Measurements from ENCODE around the gene EIF2S1. TPM values are rescaled to one million over a fixed set of nuclear protein-coding genes. Genes with fewer than 3 reads are reported as not detected.

The EIF2S1 gene
- total RNA-seq, 2 experiments from 2014 or later = 93.2 to 103 TPM

DNA sequence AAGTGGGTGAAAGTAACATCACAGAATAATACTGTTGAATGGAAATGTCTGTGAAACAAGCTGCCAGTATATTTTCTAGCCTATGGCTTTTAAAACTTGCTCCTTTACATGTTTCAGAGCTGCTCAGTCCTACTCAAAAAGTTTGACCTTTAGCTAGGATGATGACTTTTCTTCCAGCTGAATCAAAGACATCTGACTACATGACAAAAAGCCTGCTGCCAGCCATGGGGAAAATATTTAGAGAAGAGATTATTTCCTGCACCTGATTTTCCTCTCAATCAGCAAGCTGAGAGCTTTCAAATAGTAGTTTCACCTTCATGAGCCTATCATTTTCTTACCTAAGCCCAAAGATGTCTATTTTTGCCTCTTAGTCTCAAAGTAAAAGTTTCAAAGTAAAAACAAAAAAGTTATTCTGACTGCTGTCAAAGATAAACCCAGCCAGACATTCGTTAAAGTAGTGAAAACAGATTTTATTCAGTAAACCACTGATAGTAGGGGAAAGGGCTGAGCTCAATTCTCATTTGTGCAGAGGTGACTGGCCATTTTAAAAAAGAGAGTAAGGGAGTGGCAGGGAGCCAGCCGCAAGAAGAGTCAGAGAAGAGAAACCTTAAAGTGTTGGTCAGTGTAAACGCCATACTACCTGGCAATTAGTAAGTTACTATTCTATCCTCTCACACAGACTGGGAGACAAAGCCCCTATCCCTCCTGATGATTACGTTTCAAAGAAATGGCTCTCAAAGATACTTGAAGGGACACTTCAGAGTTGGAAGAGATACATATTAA lies 2.8 kb upstream of the EIF2S1 start:
- Mint-ChIP-seq H3K27me3 (no peaks in the 10 kb centered on the region), H3K27ac (no peak overlapping the region), H3K4me3 (peak overlapping the region; percentile 12), H3K36me3 (peaks cover 6% of the 10 kb centered on the region), H3K9me3 (no peaks in the 10 kb centered on the region), H3K4me1 (peaks cover 29% of the 10 kb centered on the region)
- POLR2A ChIA-PET = no interaction called here
- ATAC-seq (ENCODE audit: low read depth) (no peak), DNase-seq (no peak)

DNA sequence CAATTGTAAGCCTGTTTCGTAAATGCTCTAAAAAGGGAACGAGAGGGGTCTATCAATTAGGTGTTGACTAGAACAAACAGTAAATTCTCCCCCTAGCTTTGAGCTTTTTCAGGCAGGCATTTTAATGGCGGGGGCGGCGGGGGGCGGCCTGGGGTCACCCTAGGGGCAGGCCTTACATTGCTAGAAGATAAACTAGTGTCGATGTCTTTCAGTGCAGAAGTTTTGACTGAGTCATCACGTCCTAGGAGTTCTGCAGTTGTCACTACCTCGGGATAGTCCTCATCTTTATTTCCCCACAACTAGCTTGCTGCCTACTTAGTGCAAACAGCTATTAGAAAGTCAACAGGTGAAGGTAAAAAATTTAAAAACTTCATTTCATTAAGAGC lies 2.2 kb upstream of the EIF2S1 start:
- ATAC-seq (ENCODE audit: low read depth) = no peak
- Mint-ChIP-seq H3K27me3 (no peaks in the 10 kb centered on the region), H3K4me3 (peak overlapping the region; percentile 98), H3K36me3 (peaks cover 3% of the 10 kb centered on the region), H3K9me3 (no peaks in the 10 kb centered on the region), H3K27ac (no peak overlapping the region), H3K4me1 (peaks cover 33% of the 10 kb centered on the region)
- no peak for DNase-seq
- POLR2A ChIA-PET = no interaction called here

DNA sequence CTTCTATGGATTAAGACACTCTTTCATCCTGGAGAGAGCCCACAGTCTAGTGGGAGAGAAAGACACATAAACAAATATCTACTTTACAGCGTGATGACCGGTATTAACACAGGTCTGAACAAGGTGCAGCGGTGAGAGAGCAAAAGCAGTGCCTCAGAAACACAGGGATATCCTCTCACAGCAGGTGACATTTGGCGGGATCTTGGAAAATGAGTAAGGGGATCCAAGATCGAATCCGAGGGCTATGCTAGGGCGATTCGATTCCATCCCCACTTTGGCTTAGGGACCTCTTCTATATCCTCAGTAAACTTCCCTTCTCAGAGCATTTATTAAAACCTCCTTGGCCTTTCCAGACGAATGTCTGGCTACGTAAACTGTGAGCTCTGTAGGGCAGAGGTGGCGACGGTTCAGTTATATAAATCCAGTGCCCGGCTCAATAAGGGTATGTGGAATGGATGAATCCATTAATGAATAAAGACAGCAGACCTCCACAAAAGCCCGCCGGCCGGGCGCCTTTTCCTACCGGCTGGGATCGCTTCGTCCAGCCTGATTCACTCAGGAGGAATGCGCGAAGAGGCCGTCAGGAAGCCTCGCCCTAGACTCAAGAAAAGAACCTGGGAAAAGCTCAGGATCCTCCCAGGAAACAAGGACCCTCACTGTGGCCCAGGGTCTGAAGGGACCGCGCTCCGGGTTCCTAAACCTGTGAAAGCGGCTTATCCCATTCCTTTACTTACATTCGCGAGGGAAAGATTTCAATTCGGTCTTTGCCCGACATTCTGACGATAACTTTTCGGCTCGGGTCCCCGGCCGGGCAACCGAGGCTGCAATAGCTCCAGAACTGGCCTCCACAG lies 979 bp upstream of the EIF2S1 start:
- no peak for DNase-seq
- peak overlapping the region; percentile 96 for H3K27ac Mint-ChIP-seq
- H3K4me3 Mint-ChIP-seq = peak overlapping the region; percentile 98
- H3K4me1 Mint-ChIP-seq = peaks cover 38% of the 10 kb centered on the region
- POLR2A ChIA-PET = interaction anchor here (1.0 to 1.2 kb wide), 4 partner anchors 40 to 336 kb away, joined by 3 to 10 read pairs (median 3); partner anchors contain the start of gene RDH11
- ATAC-seq (ENCODE audit: low read depth) = no peak
- no peaks in the 10 kb centered on the region for H3K36me3 Mint-ChIP-seq
- no peaks in the 10 kb centered on the region for H3K9me3 Mint-ChIP-seq
- H3K27me3 Mint-ChIP-seq = no peaks in the 10 kb centered on the region

DNA sequence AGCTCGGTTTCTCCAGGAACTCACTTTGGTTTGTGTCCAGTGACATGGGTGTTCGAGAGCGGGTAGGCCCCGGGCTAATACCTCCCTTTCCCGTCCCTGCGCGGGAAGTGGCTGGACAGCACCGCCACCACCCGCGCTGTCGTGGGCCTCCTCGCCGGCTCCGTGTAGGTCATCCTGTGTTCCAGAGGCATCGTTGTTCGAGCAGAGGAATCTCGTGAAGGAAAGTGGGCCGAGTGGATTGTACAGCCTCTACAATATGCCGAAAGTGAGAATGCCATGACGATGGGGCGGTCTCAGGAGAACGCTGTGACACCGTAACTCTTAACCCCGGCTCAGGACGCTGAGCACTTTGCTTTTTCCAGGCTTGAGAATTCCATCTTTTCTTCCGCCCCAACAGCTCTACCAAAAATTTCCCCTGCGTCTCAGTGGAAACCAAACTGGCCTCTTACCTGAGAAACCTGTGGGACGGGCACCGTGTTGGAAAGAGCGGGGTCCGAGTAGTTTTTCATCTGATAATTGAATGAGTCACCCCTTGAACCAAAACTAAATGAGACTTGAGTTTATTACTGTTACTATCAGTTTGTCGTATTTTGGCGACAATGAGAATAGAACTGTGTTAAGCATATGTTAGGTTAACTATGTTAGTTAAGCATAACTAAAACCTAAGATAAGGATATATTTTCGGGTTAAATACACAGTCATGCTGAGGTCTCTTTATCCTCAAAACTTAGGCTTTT lies 510 bp downstream of the EIF2S1 start:
- H3K36me3 Mint-ChIP-seq = peaks cover 6% of the 10 kb centered on the region
- H3K27ac Mint-ChIP-seq = peak overlapping the region; percentile 96
- no peaks in the 10 kb centered on the region for H3K9me3 Mint-ChIP-seq
- POLR2A ChIA-PET = interaction anchor here (1.2 kb wide), 1 partner anchor 334 kb away, joined by 10 read pairs; the partner anchor contains the start of gene RDH11
- DNase-seq (no peak), ATAC-seq (ENCODE audit: low read depth) (peak; percentile 27)
- peak overlapping the region; percentile 98 for H3K4me3 Mint-ChIP-seq
- H3K27me3 Mint-ChIP-seq = no peaks in the 10 kb centered on the region
- peaks cover 49% of the 10 kb centered on the region for H3K4me1 Mint-ChIP-seq

DNA sequence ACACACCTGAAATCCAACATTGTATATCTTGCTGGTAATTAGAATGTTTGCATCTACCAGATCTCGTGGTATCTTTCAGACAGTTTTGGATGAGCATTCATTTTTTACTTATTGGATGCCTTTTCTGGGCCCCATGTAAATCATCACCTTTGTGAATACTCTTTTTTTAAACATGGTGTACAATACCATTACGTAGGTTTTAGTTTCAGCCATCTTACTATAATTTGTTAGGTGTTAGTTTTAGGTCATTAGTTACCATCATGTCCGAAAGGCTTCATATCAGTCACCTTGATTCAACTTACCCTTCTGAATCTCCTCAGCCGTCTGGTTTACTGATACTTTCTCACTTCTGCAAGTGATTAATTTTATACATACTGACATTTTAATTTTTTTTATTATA lies 5.3 kb downstream of the EIF2S1 start:
- no peak for DNase-seq
- H3K9me3 Mint-ChIP-seq = no peaks in the 10 kb centered on the region
- H3K36me3 Mint-ChIP-seq = peaks cover 21% of the 10 kb centered on the region
- no peaks in the 10 kb centered on the region for H3K27me3 Mint-ChIP-seq
- no peak overlapping the region for H3K4me3 Mint-ChIP-seq
- no peak for ATAC-seq (ENCODE audit: low read depth)
- peaks cover 38% of the 10 kb centered on the region for H3K4me1 Mint-ChIP-seq
- H3K27ac Mint-ChIP-seq = no peak overlapping the region
- POLR2A ChIA-PET = interaction anchor here (0.7 kb wide), 1 partner anchor 327 kb away, joined by 3 read pairs; no protein-coding TSS in a partner anchor

DNA sequence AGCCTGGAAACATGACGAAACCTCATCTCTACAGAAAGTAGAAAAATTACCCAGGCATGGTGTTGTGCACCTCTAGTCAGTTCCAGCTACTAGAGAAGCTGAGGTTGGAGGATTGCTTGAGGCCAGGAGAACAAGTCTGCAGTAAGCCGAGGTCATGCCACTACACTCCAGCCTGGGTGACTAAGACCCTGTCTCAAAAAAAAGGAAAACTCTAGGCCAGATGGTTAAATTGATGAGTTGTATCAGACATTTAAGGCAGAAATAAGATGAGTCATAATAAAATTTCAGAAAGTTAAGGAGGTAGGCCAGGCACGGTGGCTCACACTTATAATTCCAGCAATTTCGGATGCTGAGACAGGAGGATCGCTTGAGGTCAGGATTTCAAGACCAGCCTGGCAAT lies 10.7 kb downstream of the EIF2S1 start:
- no peaks in the 10 kb centered on the region for H3K27me3 Mint-ChIP-seq
- DNase-seq (no peak), ATAC-seq (ENCODE audit: low read depth) (no peak)
- H3K4me3 Mint-ChIP-seq = no peak overlapping the region
- peaks cover 23% of the 10 kb centered on the region for H3K36me3 Mint-ChIP-seq
- POLR2A ChIA-PET = no interaction called here
- H3K9me3 Mint-ChIP-seq = no peaks in the 10 kb centered on the region
- peaks cover 12% of the 10 kb centered on the region for H3K4me1 Mint-ChIP-seq
- H3K27ac Mint-ChIP-seq = no peak overlapping the region

DNA sequence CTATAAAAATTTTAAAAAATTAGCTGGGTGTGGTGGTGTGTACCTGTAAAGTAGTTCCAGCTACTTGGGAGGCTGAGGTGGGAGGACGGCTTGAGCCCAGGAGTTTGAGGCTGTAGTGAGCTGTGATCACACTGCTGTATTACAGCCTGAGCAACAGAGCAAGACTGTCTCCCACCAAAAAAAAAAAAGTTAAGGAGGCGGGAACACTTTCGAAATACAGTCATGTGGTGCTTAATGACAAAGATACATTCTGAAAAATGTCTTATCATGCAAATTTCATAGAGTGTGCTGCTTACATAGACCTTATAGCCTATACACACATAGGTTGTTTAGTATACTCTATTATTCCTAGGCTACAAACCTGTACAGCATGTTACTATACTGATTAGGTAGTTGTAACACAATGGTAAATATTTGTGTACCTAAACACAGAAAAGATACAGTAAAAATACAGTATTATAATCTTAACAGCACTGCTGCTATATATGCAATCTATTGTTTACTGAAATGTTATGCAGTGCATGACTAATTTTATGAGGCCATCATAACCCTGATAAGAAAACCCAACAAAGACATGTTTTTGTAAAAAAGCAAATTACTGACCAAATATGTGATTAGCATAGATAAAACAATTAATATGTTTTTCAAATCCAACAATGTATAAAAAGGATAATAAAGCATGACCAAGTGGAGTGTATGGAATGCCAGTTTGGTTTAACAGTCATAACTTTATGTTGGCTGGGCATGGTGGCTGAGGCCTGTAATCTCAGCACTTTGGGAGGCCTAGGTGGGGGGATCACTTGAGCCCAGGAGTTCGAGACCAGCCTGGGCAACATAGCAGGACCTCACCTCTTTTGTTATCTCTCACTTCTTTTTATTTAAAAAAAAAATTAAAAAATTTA lies 11.4 kb downstream of the EIF2S1 start:
- Mint-ChIP-seq H3K4me1 (peaks cover 12% of the 10 kb centered on the region), H3K27ac (no peak overlapping the region)
- ATAC-seq (ENCODE audit: low read depth) = no peak

DNA sequence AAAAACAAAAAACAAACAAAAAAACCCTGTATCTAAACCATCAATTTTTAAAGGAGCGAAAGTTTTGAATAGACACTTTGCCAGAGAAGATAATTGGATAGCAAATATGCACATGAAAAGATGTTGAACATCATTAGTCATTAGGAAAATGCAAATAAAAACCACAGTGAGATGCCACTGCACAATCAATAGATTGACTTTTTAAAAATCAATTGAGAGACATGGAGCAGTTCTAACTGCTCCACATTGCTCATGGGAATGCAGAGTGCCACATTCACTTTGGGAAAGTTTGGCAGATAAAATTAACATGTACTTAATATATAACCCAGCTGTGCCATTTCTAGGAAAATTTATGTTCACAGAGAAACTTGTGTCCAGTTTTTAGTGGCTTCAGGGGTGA lies 12.7 kb downstream of the EIF2S1 start:
- H3K4me3 Mint-ChIP-seq = no peak overlapping the region
- peaks cover 21% of the 10 kb centered on the region for H3K36me3 Mint-ChIP-seq
- H3K27me3 Mint-ChIP-seq = no peaks in the 10 kb centered on the region
- H3K9me3 Mint-ChIP-seq = no peaks in the 10 kb centered on the region
- POLR2A ChIA-PET = no interaction called here
- DNase-seq = no peak
- no peak overlapping the region for H3K27ac Mint-ChIP-seq
- ATAC-seq (ENCODE audit: low read depth) = no peak
- H3K4me1 Mint-ChIP-seq = peaks cover 12% of the 10 kb centered on the region

More for the DNA sequence above, 11.4 kb downstream of the EIF2S1 start:
- peaks cover 19% of the 10 kb centered on the region for H3K36me3 Mint-ChIP-seq
- H3K27me3 Mint-ChIP-seq = no peaks in the 10 kb centered on the region
- no peak overlapping the region for H3K4me3 Mint-ChIP-seq
- no peaks in the 10 kb centered on the region for H3K9me3 Mint-ChIP-seq
- DNase-seq = no peak
- POLR2A ChIA-PET = no interaction called here

DNA sequence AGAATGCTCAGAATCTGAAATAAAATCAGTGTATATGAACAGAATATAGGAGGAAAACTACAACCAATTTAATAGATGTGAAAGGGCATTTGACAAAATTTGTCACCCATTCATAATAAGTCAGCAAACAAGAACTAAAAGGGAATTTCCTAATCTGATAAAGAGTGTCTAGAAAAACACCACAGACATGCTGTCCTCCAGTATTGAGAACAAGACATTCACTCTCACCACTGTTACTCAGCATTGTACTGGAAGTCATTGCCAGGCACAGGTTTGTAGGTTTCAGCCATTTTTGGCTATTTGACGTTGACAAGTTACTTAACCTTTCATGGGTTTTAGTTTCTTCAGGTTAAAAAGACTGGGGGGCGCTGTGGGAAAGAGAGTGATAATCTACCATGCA lies 13.2 kb downstream of the EIF2S1 start:
- H3K27me3 Mint-ChIP-seq = no peaks in the 10 kb centered on the region
- peaks cover 19% of the 10 kb centered on the region for H3K36me3 Mint-ChIP-seq
- H3K4me1 Mint-ChIP-seq = peaks cover 10% of the 10 kb centered on the region
- no peak overlapping the region for H3K4me3 Mint-ChIP-seq
- POLR2A ChIA-PET = no interaction called here
- DNase-seq (no peak), ATAC-seq (ENCODE audit: low read depth) (no peak)
- H3K9me3 Mint-ChIP-seq = no peaks in the 10 kb centered on the region
- H3K27ac Mint-ChIP-seq = no peak overlapping the region

DNA sequence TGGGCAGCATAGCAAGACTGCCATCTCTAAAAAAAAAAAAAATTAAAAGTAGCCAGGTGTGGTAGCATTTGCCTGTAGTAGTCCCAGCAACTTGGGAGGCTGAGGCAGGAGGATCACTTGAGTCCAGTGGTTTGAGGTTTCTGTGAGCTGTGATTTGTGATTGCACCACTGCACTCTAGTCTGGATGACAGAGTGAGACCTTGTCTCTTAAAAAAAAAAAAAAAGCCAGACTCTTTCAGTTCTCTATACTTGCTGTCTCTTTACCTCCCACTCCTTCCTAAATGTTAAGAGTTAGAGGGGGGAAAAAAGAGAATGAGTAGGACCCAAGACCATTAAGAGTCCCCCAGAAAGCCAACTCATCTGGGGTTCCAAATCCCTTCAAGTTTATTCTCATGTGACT lies 17.8 kb downstream of the EIF2S1 start:
- POLR2A ChIA-PET = interaction anchor here (1.1 kb wide), 1 partner anchor 16 kb away, joined by 3 read pairs; no protein-coding TSS in a partner anchor
- no peak overlapping the region for H3K27ac Mint-ChIP-seq
- no peaks in the 10 kb centered on the region for H3K27me3 Mint-ChIP-seq
- peaks cover 9% of the 10 kb centered on the region for H3K4me1 Mint-ChIP-seq
- H3K9me3 Mint-ChIP-seq = no peaks in the 10 kb centered on the region
- DNase-seq (no peak), ATAC-seq (ENCODE audit: low read depth) (no peak)
- H3K4me3 Mint-ChIP-seq = no peak overlapping the region
- peaks cover 28% of the 10 kb centered on the region for H3K36me3 Mint-ChIP-seq

DNA sequence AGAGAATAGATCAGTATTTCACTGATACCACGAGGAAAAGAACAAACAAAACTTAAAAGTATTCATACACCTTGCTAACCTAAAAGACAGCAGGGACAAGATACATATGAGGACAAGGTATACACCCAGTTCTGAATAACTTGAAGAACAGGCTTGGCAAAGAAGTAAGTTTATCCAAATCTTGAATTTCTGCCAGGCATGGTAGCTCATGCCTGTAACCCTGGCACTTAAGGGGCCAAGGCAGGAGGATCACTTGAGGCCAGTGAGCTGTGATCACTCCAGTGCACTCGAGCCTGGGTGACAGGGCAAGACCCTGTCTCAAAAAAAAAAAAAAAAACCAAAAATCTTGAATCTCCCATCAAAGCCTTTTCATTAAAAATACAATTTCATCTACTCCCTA lies 25.0 kb downstream of the EIF2S1 start:
- ATAC-seq (ENCODE audit: low read depth) = no peak
- peaks cover 26% of the 10 kb centered on the region for H3K36me3 Mint-ChIP-seq
- no peaks in the 10 kb centered on the region for H3K27me3 Mint-ChIP-seq
- no peak overlapping the region for H3K27ac Mint-ChIP-seq
- no peak overlapping the region for H3K4me3 Mint-ChIP-seq
- DNase-seq = no peak
- H3K4me1 Mint-ChIP-seq = no peaks in the 10 kb centered on the region
- H3K9me3 Mint-ChIP-seq = no peaks in the 10 kb centered on the region
- POLR2A ChIA-PET = interaction anchor here (0.7 kb wide), 1 partner anchor 150 kb away, joined by 7 read pairs; no protein-coding TSS in a partner anchor

DNA sequence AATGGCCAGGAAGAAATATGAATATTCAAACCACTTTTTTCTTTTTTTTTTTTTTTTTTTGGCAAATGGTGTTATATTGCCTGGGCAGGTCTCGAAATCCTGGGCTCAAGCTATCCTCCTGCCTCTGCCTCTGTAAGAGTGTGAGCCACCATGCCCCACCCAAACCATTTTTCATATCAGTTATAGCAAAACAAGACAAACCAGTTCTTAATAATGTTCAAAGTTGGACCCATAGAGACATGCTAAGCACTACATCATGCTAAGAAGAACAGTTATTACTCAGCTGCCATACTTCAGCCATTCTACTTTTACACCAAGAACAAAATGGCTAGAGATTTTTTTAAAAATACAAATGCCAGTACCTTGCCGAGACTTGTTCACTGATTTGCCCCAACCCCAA lies 25.5 kb downstream of the EIF2S1 start:
- POLR2A ChIA-PET = interaction anchor here (0.7 kb wide), 1 partner anchor 150 kb away, joined by 7 read pairs; no protein-coding TSS in a partner anchor
- DNase-seq (no peak), ATAC-seq (ENCODE audit: low read depth) (no peak)
- no peak overlapping the region for H3K27ac Mint-ChIP-seq
- H3K9me3 Mint-ChIP-seq = no peaks in the 10 kb centered on the region
- peaks cover 25% of the 10 kb centered on the region for H3K36me3 Mint-ChIP-seq
- no peaks in the 10 kb centered on the region for H3K27me3 Mint-ChIP-seq
- H3K4me3 Mint-ChIP-seq = no peak overlapping the region
- no peaks in the 10 kb centered on the region for H3K4me1 Mint-ChIP-seq
